ENCODE data around the gene PORCN. TPM values are rescaled to one million over a fixed set of nuclear protein-coding genes. Genes with fewer than 3 reads are reported as not detected.
A peak's percentile ranks its signal among the peaks of the same experiment; 100 is the strongest.

The PORCN gene
- total RNA-seq, 1 donor from 2014 or later, result 6.1 TPM

- Histone ChIP-seq H3K36me3 (peaks cover 10% of the 10 kb centered on the region), H3K9me3 (no peaks in the 10 kb centered on the region), H3K4me1 (no peaks in the 10 kb centered on the region), H3K27ac (peak overlapping the region; percentile 46), H3K4me3 (no peak overlapping the region), H3K27me3 (ENCODE audit: low read depth) (no peaks in the 10 kb centered on the region)
- TF ChIP-seq CTCF (IDR thresholded peaks at IDR 0.05), result no peak
- intact Hi-C loops (cut with DNase I), result no loop called here
- DNase-seq (no peak), ATAC-seq (no peak)
Observed at GRCh38 chrX:48532161-48532560, 23.4 kb downstream of the PORCN start.

GRCh38 chrX:48533165-48533564 lies 24.4 kb downstream of the PORCN start:
- H3K9me3 ChIP-seq, result no peaks in the 10 kb centered on the region
- TF ChIP-seq CTCF (IDR thresholded peaks at IDR 0.05), result no peak
- H3K27ac ChIP-seq, result no peak overlapping the region
- H3K36me3 ChIP-seq, result peaks cover 3% of the 10 kb centered on the region
- ATAC-seq, result no peak
- intact Hi-C loops (cut with DNase I), result no loop called here
- H3K4me1 ChIP-seq, result no peaks in the 10 kb centered on the region
- no peak for DNase-seq
- no peaks in the 10 kb centered on the region for H3K27me3 ChIP-seq (ENCODE audit: low read depth)
- no peak overlapping the region for H3K4me3 ChIP-seq

DNA sequence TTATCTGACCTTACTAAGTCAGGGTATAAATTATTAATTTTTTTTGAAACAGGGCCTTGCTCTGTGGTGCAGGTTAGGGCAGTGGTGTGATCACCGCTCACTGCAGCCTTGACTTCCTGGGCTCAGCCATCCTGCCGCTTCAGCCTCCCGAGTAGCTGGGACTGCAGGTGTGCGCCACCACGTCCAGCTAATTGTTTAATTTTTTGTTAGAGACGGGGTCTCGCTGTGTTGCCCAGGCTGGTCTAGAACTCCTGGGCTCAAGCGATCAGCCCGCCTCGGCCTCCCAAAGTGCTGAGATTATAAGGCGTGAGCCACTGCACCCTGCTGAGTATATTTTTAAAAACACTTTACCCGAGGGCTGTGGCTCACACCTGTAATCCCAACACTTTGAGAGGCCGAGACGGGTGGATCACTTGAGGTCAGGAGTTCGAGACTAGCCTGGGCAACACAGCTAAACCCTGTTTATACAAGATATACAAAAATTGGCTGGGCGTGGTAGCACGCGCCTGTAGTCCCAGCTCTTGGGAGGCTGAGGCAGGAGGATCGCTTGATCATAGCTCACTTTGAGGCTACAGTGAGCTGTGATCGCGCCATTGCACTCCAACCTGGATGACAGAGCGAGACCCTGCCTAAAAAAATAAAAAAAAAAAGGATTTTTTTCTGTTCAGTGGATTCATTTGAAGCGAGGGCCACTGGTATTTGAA lies 30.0 kb downstream of the PORCN start:
- Histone ChIP-seq H3K4me3 (peak overlapping the region; percentile 64), H3K27ac (peak overlapping the region; percentile 88), H3K27me3 (ENCODE audit: low read depth) (no peaks in the 10 kb centered on the region), H3K4me1 (no peaks in the 10 kb centered on the region), H3K36me3 (peaks cover 8% of the 10 kb centered on the region), H3K9me3 (no peaks in the 10 kb centered on the region)
- DNase-seq, result no peak
- ATAC-seq, result no peak
- intact Hi-C loops (cut with DNase I), result no loop called here
- TF ChIP-seq CTCF (IDR thresholded peaks at IDR 0.05), result no peak

DNA sequence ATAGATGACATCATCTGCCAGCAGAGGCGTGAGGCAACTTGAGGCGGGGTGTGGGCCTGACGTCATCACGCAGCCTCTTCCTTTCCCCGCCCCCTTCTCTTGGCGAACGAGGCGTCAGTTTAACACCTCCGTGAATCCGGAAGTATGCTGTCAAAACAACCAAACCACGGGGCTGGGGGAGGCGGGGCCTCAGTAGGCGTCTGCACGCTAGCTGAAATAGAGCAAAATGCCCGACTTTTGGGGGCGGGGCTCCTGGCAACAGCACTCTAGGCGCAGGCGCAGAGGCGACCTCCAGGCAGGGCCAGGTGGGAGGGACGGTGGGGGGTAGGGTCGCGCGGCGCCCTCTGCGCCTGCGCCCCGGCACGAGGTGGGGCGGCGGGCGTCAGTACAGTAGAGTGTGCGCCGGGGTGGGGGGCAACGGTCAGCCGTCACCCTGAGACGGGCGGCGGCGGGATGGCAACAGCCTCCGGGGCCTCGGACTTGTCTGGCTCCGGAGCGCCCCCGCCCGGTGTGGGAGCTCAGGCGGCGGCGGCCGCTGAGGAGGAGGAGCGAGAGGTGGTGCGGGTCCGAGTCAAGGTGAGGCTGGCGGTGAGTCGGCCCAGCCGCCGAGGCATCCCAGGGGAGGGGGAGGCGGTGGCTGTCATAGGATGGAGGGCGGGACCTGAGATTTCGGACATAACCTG lies 30.7 kb downstream of the PORCN start, which contains the start of gene TBC1D25:
TSS of gene TBC1D25 (plus strand) at position 370 of the 683 bp plus-strand sequence. CDS start at position 454, 84 bp downstream.
- no peaks in the 10 kb centered on the region for H3K4me1 ChIP-seq
- no peaks in the 10 kb centered on the region for H3K27me3 ChIP-seq (ENCODE audit: low read depth)
- intact Hi-C loops (cut with DNase I), result no loop called here
- peak; percentile 48 for TF ChIP-seq CTCF (IDR thresholded peaks at IDR 0.05)
- H3K27ac ChIP-seq, result peak within 1 kb of the TSS; percentile 88
- H3K9me3 ChIP-seq, result no peaks in the 10 kb centered on the region
- peak within 1 kb of the TSS; percentile 64 for H3K4me3 ChIP-seq
- DNase-seq, result peak; percentile 99
- peak; percentile 95 to 97 for ATAC-seq
- H3K36me3 ChIP-seq, result peaks cover 15% of the 10 kb centered on the region

GRCh38 chrX:48540028-48540375 lies 31.2 kb downstream of the PORCN start:
- H3K36me3 ChIP-seq, result peaks cover 20% of the 10 kb centered on the region
- no peaks in the 10 kb centered on the region for H3K4me1 ChIP-seq
- ATAC-seq (peak; percentile 83), DNase-seq (no peak)
- H3K27me3 ChIP-seq (ENCODE audit: low read depth), result no peaks in the 10 kb centered on the region
- no peak for TF ChIP-seq CTCF (IDR thresholded peaks at IDR 0.05)
- peak overlapping the region; percentile 88 for H3K27ac ChIP-seq
- intact Hi-C loops (cut with DNase I), result no loop called here
- H3K4me3 ChIP-seq, result peak overlapping the region; percentile 64
- H3K9me3 ChIP-seq, result no peaks in the 10 kb centered on the region
